NCI-H510A treated with DMSO at 0.1 percent for 48 hours (cell line): Measurements from ENCODE around the gene SULT4A1.

Source experiments
- DNase-seq: peaks from one replicate; lab custom pipeline; 2025; lab: John Stamatoyannopoulos, UW

SULT4A1 gene

GRCh38 chr22:43802897-43803495 is 59.3 kb downstream of the SULT4A1 start:
- DNase-seq, result no peak

- no peak for DNase-seq
Measured at GRCh38 chr22:43800970-43801369, 61.3 kb downstream of the SULT4A1 start.

DNA sequence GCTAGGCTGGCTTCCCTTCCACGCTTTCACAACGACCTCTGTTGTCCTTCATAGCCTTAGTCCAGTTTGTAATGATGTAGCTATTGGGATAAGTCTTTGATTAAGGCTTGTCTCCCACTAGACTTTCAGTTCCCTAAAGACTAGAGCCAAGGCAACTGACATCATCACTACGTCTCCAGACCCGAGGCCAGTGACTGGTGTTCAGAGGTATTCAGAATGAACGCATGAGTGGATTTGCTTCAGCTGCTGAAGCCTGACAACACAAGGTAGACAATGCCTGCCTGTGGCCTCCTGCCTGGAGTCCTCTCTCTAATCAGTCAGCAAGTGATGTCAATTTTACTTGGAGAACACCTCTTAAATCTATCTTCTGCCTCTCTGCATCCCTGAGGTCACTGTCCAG is 63.8 kb downstream of the SULT4A1 start:
- DNase-seq, result no peak

DNA sequence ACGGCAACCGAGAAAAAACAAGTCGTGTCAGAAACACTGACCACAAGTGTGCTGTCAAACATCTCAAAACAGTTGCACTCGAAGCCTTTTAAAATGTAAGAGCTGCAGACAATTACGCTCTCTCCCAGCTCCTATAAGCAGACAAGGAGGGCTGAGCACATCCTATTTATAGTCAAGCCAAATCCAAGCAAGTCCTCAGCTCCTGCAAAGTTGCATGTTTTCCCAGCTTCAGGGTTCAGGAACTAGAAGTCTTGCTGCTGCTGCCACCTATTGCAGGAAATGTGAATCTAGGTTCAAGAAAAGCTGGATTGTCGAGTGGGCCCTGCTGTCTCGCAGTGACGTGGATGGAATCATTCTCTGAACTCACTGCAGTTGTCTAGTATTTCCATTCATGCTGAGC is 65.7 kb downstream of the SULT4A1 start:
- DNase-seq, result peak; percentile 20

GRCh38 chr22:43795320-43795719 is 67.0 kb downstream of the SULT4A1 start:
- no peak for DNase-seq

GRCh38 chr22:43792905-43793304 is 69.4 kb downstream of the SULT4A1 start:
- no peak for DNase-seq

- DNase-seq, result no peak
Measured at GRCh38 chr22:43789452-43789851, 72.9 kb downstream of the SULT4A1 start.

DNA sequence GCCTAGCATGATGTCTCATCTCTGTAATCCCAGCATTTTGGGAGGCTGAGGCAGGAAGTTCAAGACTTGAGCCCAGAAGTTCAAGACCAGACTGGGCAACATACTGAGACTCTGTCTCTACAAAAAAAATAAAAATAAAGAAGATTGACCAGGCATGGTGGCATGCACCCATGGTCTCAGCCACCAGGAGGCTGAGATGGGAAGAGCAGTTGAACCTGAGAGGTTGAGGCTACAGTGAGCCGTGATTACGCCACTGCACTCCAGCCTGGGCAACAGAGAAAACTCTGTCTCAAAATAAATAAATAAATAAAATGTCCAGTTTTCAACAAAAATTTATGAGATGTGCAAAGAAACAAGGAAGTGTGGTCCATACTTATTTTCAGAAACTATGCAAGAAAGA is 78.5 kb downstream of the SULT4A1 start:
- no peak for DNase-seq

GRCh38 chr22:43782448-43782847 is 79.9 kb downstream of the SULT4A1 start:
- no peak for DNase-seq

GRCh38 chr22:43777286-43777685 is 85.0 kb downstream of the SULT4A1 start:
- DNase-seq, result peak; percentile 21

- DNase-seq, result no peak
Measured at GRCh38 chr22:43776081-43776670, 86.1 kb downstream of the SULT4A1 start.
